ENCODE data around the gene C22orf39. TPM values are rescaled to one million over a fixed set of nuclear protein-coding genes. Genes with fewer than 3 reads are reported as not detected.
A peak's percentile ranks its signal among the peaks of the same experiment; 100 is the strongest.

C22orf39 gene
- total RNA-seq, 6 donors from 2014 or later: 29.1 to 48.6 (median 43.6) TPM

GRCh38 chr22:19430890-19431541 is 16.5 kb downstream of the C22orf39 start:
- H3K4me1 ChIP-seq: peaks cover 28 to 35% (median 30%) of the 10 kb centered on the region in 4 donors

DNA sequence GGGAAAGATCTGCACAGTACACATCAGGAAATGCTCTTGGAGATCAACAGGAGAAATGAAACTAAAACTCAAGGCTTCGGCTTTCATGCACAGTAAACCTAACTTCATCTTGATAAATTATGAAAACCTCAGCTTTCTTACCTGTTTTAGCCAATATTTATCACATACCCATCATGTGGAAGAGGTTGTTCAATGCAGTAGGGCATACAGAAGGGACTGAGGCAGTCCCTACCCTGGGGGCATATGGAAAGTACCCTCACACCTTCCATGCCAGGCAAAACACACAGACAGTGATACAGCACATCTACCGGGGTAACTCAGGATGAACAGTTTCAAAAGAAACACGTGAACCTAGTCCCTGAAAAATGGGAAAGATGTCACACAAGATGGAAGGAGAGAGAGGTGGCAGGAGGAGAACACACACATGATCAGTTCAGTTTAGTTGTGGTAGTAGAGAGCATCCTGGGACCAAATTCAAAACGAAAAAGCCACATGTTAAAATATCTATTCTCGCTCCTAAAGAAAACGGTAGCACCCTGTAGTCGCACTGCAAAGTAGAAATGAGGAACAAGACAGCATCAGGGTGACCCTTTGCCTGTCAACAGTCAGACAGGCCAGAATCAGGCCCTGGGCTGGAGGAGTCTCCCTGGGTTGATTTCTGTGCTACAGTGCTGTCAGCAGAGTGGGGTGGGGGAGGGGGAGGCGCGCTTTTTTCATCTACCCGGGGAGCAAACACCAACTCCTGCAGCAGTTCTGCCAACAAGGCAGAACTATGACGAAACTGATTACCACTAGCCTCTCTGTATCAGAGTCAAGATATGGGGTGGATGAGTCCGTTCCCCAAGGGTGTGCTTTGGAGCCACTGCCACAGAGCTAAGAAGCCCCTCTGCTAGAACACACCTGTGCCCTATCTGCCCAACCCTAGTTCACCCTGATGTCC is 17.3 kb downstream of the C22orf39 start:
- H3K36me3 ChIP-seq: peaks cover 0 to 10% (median 3%) of the 10 kb centered on the region in 4 donors
- ATAC-seq (ENCODE audit: low FRiP score in 2 of 2): no peak
- H3K27me3 ChIP-seq: no peaks in the 10 kb centered on the region
- DNase-seq: peak in 1 of 2 donors; percentile 59
- 8 to 28% methylated on average over 7 to 12 of the region's 12 CpGs for WGBS, 2 donors
- peak overlapping the region; percentile 77 to 95 (median 86) for H3K27ac ChIP-seq
- H3K4me1 ChIP-seq: peaks cover 28 to 36% (median 30%) of the 10 kb centered on the region in 4 donors
- H3K9me3 ChIP-seq: no peaks in the 10 kb centered on the region
- TF ChIP-seq POLR2AphosphoS5 (IDR thresholded peaks at IDR 0.05) (no peak), EP300 (IDR thresholded peaks at IDR 0.05) (no peak), POLR2A (IDR thresholded peaks at IDR 0.05) (no peak), CTCF (IDR thresholded peaks at IDR 0.05) (no peak)
- H3K4me3 ChIP-seq: peak overlapping the region; percentile 83 to 95 (median 92)

More at GRCh38 chr22:19430890-19431541, 16.5 kb downstream of the C22orf39 start:
- Histone ChIP-seq H3K27ac (peak overlapping the region; percentile 77 to 95 (median 86)), H3K36me3 (peaks cover 4 to 17% (median 11%) of the 10 kb centered on the region in 4 donors), H3K4me3 (peak overlapping the region; percentile 83 to 95 (median 92)), H3K27me3 (no peaks in the 10 kb centered on the region), H3K9me3 (no peaks in the 10 kb centered on the region)
- no peak for ATAC-seq (ENCODE audit: low FRiP score in 2 of 2)
- DNase-seq: peak in 1 of 2 donors; percentile 32
- WGBS, 2 donors: 0% methylated on average over 3 to 23 of the region's 53 CpGs
- no peak for TF ChIP-seq CTCF (IDR thresholded peaks at IDR 0.05)
- no peak for TF ChIP-seq POLR2AphosphoS5 (IDR thresholded peaks at IDR 0.05)
- no peak for TF ChIP-seq EP300 (IDR thresholded peaks at IDR 0.05)

DNA sequence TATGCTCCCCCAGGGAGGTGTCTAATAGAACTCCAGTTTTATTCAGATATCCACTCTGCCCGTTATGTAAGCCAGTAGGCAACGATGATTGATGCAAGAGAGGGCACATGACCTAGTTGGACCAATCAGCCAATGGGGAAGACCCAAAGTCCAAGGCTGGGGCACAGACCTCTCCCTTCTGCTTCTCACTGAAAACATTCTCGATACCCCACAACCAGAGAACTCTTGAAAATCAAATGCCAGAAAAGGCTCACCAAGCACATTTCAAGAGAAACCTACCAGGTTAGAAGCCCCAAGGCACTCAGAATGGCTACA is 23.4 kb downstream of the C22orf39 start:
- Histone ChIP-seq H3K4me1 (peaks cover 8 to 33% (median 13%) of the 10 kb centered on the region in 4 donors), H3K4me3 (no peak overlapping the region), H3K36me3 (no peaks in the 10 kb centered on the region), H3K9me3 (no peaks in the 10 kb centered on the region), H3K27ac (no peak overlapping the region), H3K27me3 (no peaks in the 10 kb centered on the region)
- no peak for ATAC-seq (ENCODE audit: low FRiP score in 2 of 2)
- WGBS, 2 donors: 75 to 100% methylated on average over 1 to 3 of the region's 3 CpGs
- no peak for TF ChIP-seq EP300 (IDR thresholded peaks at IDR 0.05)
- TF ChIP-seq POLR2A (IDR thresholded peaks at IDR 0.05): no peak
- no peak for TF ChIP-seq POLR2AphosphoS5 (IDR thresholded peaks at IDR 0.05)
- no peak for TF ChIP-seq CTCF (IDR thresholded peaks at IDR 0.05)
- no peak for DNase-seq

- Histone ChIP-seq H3K9me3 (no peaks in the 10 kb centered on the region), H3K27ac (peak overlapping the region in 1 of 4 donors; percentile 23), H3K27me3 (no peaks in the 10 kb centered on the region), H3K4me1 (peaks cover 4 to 33% (median 11%) of the 10 kb centered on the region in 4 donors), H3K36me3 (no peaks in the 10 kb centered on the region), H3K4me3 (no peak overlapping the region)
- 79 to 84% methylated on average over 11 of the region's 11 CpGs for WGBS, 2 donors
- DNase-seq: no peak
- TF ChIP-seq CTCF (IDR thresholded peaks at IDR 0.05) (no peak), POLR2A (IDR thresholded peaks at IDR 0.05) (no peak), EP300 (IDR thresholded peaks at IDR 0.05) (no peak), POLR2AphosphoS5 (IDR thresholded peaks at IDR 0.05) (no peak)
- ATAC-seq (ENCODE audit: low FRiP score in 2 of 2): no peak
Measured at GRCh38 chr22:19422440-19423301, 24.8 kb downstream of the C22orf39 start.
